SW 1271 (cell line): Measurements from ENCODE around the gene UGT1A3.
"Not testable (repeated sequence)": the region's sequence is repeated elsewhere in the genome, so short reads cannot be mapped to it uniquely, and the experiment has no call there.

ENCODE experiments used
- DNase-seq, 2 experiments: peaks; one replicate each; lab custom pipeline; 2025; lab: John Stamatoyannopoulos, UW

UGT1A3 gene

GRCh38 chr2:233707940-233708644, 20.8 kb upstream of the UGT1A3 start:
- DNase-seq, result no peak

- DNase-seq, result no peak
These were observed 19.9 kb upstream of the UGT1A3 start for GRCh38 chr2:233708942-233709341.

- DNase-seq, result peak in 1 of 2 experiments; percentile 51
These were observed 17.4 kb upstream of the UGT1A3 start for GRCh38 chr2:233711312-233712008.

GRCh38 chr2:233712611-233713261, 16.1 kb upstream of the UGT1A3 start, which contains the start of gene UGT1A5:
Gene UGT1A5 (plus strand): TSS chr2:233712907. CDS start chr2:233712992, 85 bp downstream.
- no peak for DNase-seq

- no peak for DNase-seq
These were observed 15.6 kb upstream of the UGT1A3 start for GRCh38 chr2:233713262-233713615.

GRCh38 chr2:233714121-233714520, 14.7 kb upstream of the UGT1A3 start:
- DNase-seq, result no peak

- no peak for DNase-seq
These were observed 10.3 kb upstream of the UGT1A3 start, which contains the start of gene UGT1A4 for GRCh38 chr2:233718552-233718951. Gene UGT1A4 (plus strand): TSS chr2:233718736. CDS start chr2:233718821, 85 bp downstream.

GRCh38 chr2:233736868-233737653, 8.2 kb downstream of the UGT1A3 start:
- DNase-seq, result not testable (repeated sequence)

- DNase-seq, result no peak
These were observed 12.0 kb downstream of the UGT1A3 start for GRCh38 chr2:233740870-233741269.

- DNase-seq, result no peak
These were observed 14.8 kb downstream of the UGT1A3 start for GRCh38 chr2:233743464-233744259.

GRCh38 chr2:233745073-233745755, 16.4 kb downstream of the UGT1A3 start:
- no peak for DNase-seq

GRCh38 chr2:233745838-233746237, 17.0 kb downstream of the UGT1A3 start:
- DNase-seq, result not testable (repeated sequence)

- no peak for DNase-seq
These were observed 17.8 kb downstream of the UGT1A3 start for GRCh38 chr2:233746475-233747282.

GRCh38 chr2:233747283-233747544, 18.4 kb downstream of the UGT1A3 start:
- DNase-seq, result no peak

GRCh38 chr2:233750689-233751088, 21.8 kb downstream of the UGT1A3 start:
- not testable (repeated sequence) for DNase-seq

- DNase-seq, result not testable (repeated sequence)
These were observed 22.6 kb downstream of the UGT1A3 start for GRCh38 chr2:233751212-233752009.

- no peak for DNase-seq
These were observed 26.2 kb downstream of the UGT1A3 start for GRCh38 chr2:233754872-233755611.

- no peak for DNase-seq
These were observed 27.7 kb downstream of the UGT1A3 start for GRCh38 chr2:233756429-233757081.
